Smooth muscle cell (in vitro differentiated cells): Measurements from ENCODE around the gene BOLL. TPM values are rescaled to one million over a fixed set of nuclear protein-coding genes. Genes with fewer than 3 reads are reported as not detected.

Experiments used
- DNase-seq: peaks from one replicate; lab custom pipeline; 2025; ENCODE audit not compliant: unreplicated experiment; lab: John Stamatoyannopoulos, UW
- H2AFZ ChIP-seq: fragments of 200-600 bp; sonication (generic); 2 replicates; pipeline ENCODE4 v1.6.0; 2016; ENCODE audit warnings: antibody characterized with exemption, low read depth, mild to moderate bottlenecking
- H3F3A ChIP-seq: fragments of 200-600 bp; sonication (generic); 2 replicates; pipeline ENCODE4 v1.6.0; 2017; ENCODE audit warnings: antibody characterized with exemption, low read depth
- H3K27ac ChIP-seq: fragments of 200-600 bp; sonication (generic); 2 replicates; pipeline ENCODE4 v1.5.1; 2016; ENCODE audit warnings: low read depth, mild to moderate bottlenecking
- H3K27me3 ChIP-seq: fragments of 200-600 bp; sonication (generic); 2 replicates; pipeline ENCODE4 v1.6.1; 2016; ENCODE audit warnings: low read depth, mild to moderate bottlenecking
- H3K36me3 ChIP-seq: fragments of 200-600 bp; sonication (generic); 2 replicates; pipeline ENCODE4 v1.5.1; 2016; ENCODE audit warnings: low read depth
- H3K4me1 ChIP-seq: fragments of 200-600 bp; sonication (generic); 2 replicates; pipeline ENCODE4 v1.5.1; 2016; ENCODE audit warnings: low read depth
- H3K4me2 ChIP-seq: fragments of 200-600 bp; sonication (generic); 2 replicates; pipeline ENCODE4 v1.6.0; 2016; ENCODE audit warnings: mild to moderate bottlenecking
- H3K4me3 ChIP-seq: fragments of 200-600 bp; sonication (generic); 2 replicates; pipeline ENCODE4 v1.5.1; 2016; ENCODE audit warnings: mild to moderate bottlenecking
- H3K79me2 ChIP-seq: fragments of 200-600 bp; sonication (generic); 2 replicates; pipeline ENCODE4 v1.6.0; 2016; ENCODE audit warnings: low read depth, mild to moderate bottlenecking
- H3K9ac ChIP-seq: fragments of 200-600 bp; sonication (generic); 2 replicates; pipeline ENCODE4 v1.6.0; 2016; ENCODE audit warnings: low read depth
- H3K9me3 ChIP-seq: fragments of 200-600 bp; sonication (generic); replicated peaks from 2 replicates; pipeline ENCODE4 v1.5.1; 2016; ENCODE audit warnings: low read depth
- H4K20me1 ChIP-seq: fragments of 200-600 bp; sonication (generic); 2 replicates; pipeline ENCODE4 v1.6.0; 2016; ENCODE audit warnings: low read depth
- WGBS: methylation state at CpG from one replicate; pipeline ENCODE4 v1.1.7; 2016; ENCODE audit warnings: low lambda C conversion rate; 5-methylcytosine and 5-hydroxymethylcytosine counted together
- polyA plus RNA-seq: library from polyadenylated mRNA; unstranded; fragments of >200 nt; fragmentation: Nextera tagmentation; extraction: Ambion mirVana; gene quantifications from 2 replicates; pipeline ENCODE4 v1.2.1, GENCODE V29; 2016
- total RNA-seq: library from RNA; depleted of rRNA; stranded (reverse); fragments of >200 nt; gene quantifications from 2 replicates; pipeline ENCODE4 v1.2.3, GENCODE V29; 2014
- TF ChIP-seq, protein P1 (sequence below): fragments of 200-600 bp; sonication (generic); IDR thresholded peaks from 2 replicates; pipeline ENCODE4 v1.5.1; 2017; ENCODE audit warnings: borderline replicate concordance, mild to moderate bottlenecking, antibody characterized with exemption; ENCODE audit not compliant: insufficient read depth, poor library complexity, severe bottlenecking

Gene BOLL
- total and polyA plus RNA-seq, 2 experiments from 2014 or later: not detected

DNA sequence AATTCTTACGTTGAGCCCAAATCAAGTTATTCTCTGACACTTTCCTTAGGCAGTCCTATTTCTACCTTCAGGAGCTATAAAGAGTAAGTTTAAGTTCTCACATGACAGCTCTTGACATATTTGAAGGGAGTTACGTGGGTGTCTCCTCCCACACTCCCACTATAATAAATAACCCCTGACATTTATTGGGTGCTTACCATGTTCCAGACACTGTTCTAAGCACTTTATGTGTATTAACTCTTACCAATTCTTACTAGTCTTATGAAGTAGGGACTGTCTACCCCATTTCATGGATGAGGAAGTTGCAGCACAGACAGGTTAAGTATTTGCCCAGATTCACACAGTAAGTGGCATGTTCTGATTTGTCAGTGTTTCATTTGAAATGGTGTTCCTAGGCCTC is 37.2 kb upstream of the BOLL start:
- H3F3A ChIP-seq: peaks cover 3% of the 10 kb centered on the region
- H3K79me2 ChIP-seq: no peaks in the 10 kb centered on the region
- H3K4me2 ChIP-seq: no peak overlapping the region
- no peaks in the 10 kb centered on the region for H3K36me3 ChIP-seq
- WGBS: 19% methylated on average over 2 of the region's 2 CpGs
- H3K9me3 ChIP-seq: no peaks in the 10 kb centered on the region
- H3K4me1 ChIP-seq: no peaks in the 10 kb centered on the region
- H3K9ac ChIP-seq: no peak overlapping the region
- TF ChIP-seq, protein P1, sequence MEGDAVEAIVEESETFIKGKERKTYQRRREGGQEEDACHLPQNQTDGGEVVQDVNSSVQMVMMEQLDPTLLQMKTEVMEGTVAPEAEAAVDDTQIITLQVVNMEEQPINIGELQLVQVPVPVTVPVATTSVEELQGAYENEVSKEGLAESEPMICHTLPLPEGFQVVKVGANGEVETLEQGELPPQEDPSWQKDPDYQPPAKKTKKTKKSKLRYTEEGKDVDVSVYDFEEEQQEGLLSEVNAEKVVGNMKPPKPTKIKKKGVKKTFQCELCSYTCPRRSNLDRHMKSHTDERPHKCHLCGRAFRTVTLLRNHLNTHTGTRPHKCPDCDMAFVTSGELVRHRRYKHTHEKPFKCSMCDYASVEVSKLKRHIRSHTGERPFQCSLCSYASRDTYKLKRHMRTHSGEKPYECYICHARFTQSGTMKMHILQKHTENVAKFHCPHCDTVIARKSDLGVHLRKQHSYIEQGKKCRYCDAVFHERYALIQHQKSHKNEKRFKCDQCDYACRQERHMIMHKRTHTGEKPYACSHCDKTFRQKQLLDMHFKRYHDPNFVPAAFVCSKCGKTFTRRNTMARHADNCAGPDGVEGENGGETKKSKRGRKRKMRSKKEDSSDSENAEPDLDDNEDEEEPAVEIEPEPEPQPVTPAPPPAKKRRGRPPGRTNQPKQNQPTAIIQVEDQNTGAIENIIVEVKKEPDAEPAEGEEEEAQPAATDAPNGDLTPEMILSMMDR: no peak
- no peak for DNase-seq
- H3K4me3 ChIP-seq: no peak overlapping the region
- no peak overlapping the region for H2AFZ ChIP-seq
- H3K27me3 ChIP-seq: no peaks in the 10 kb centered on the region
- no peaks in the 10 kb centered on the region for H4K20me1 ChIP-seq
- no peak overlapping the region for H3K27ac ChIP-seq

DNA sequence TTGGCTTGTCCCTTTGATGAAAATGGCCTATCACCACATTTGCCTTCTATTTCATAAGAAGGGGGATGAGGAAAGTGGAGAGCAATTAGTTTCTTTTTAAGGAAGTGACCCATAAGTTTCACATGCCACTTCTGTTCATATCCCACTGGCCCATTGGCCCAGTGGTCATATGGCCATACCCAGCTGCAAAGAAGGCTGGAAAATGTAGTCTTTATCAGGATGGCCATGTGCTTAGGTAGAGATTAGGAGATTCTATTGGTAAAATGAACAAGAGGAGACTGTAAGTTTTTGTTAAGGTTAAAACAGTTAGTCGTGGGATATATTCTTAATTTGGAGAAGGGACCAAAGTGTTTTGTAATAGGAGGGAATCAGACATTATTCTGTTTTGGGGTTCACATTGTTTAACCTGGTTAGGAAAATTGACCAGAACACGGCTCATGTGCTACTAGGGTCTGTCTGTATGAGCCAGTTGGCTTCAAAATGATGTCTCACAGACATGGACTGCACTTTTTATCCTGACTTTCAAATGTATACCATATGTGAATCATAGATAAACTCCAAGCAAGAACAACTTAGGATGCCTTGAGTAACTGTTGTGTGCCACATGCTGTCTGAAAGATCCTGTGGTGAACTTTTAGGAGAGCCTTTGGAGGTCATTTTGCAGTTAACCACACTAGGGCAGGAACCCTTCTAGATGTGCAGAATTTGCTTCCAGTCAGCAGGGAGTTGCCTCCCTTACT is 36.6 kb upstream of the BOLL start:
- WGBS: 55% methylated on average over 2 of the region's 2 CpGs
- Histone ChIP-seq H3K79me2 (no peaks in the 10 kb centered on the region), H3K4me1 (no peaks in the 10 kb centered on the region), H3K27me3 (no peaks in the 10 kb centered on the region), H3K27ac (no peak overlapping the region), H3K4me3 (no peak overlapping the region), H4K20me1 (no peaks in the 10 kb centered on the region), H3F3A (peaks cover 3% of the 10 kb centered on the region), H3K4me2 (no peak overlapping the region), H3K36me3 (no peaks in the 10 kb centered on the region), H2AFZ (no peak overlapping the region), H3K9ac (no peak overlapping the region), H3K9me3 (no peaks in the 10 kb centered on the region)
- DNase-seq: no peak
- TF ChIP-seq, protein P1: no peak

DNA sequence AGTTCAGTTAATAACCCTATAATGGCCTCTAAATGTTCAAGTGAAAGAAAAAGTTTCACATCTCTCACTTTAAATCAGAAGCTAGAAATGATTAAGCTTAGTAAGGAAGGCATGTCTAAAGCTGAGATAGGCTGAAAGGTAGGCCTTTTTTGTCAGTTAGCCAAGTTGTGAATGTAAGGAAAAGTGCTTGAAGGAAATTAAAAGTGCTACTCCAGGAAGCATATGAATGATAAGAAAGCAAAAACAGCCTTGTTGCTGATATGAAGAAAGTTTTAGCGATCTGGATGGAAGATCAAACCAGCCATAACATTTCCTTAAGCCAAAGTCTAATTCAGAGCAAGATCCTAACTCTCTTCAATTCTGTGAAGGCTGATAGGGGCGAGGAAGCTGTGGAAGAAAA is 29.4 kb upstream of the BOLL start:
- 84% methylated on average over 2 of the region's 2 CpGs for WGBS
- H3K36me3 ChIP-seq: no peaks in the 10 kb centered on the region
- DNase-seq: no peak
- no peak overlapping the region for H3K9ac ChIP-seq
- H4K20me1 ChIP-seq: no peaks in the 10 kb centered on the region
- no peak overlapping the region for H3K4me3 ChIP-seq
- H3K9me3 ChIP-seq: no peaks in the 10 kb centered on the region
- no peak overlapping the region for H3K27ac ChIP-seq
- H3K27me3 ChIP-seq: no peaks in the 10 kb centered on the region
- H3K79me2 ChIP-seq: no peaks in the 10 kb centered on the region
- H3K4me1 ChIP-seq: no peaks in the 10 kb centered on the region
- no peak overlapping the region for H2AFZ ChIP-seq
- no peaks in the 10 kb centered on the region for H3F3A ChIP-seq
- H3K4me2 ChIP-seq: no peak overlapping the region
- TF ChIP-seq, protein P1: no peak
